Measurements from ENCODE around the gene MAPRE2.

GRCh38 chr18:35136248-35136647, 95.0 kb downstream of the MAPRE2 start:
- no peak for TF ChIP-seq SP1 (IDR thresholded peaks at IDR 0.05)
- TF ChIP-seq SP1 (CRISPR knock-in tag; IDR thresholded peaks at IDR 0.05): no peak
- TF ChIP-seq FOSL1 (CRISPR knock-in tag; IDR thresholded peaks at IDR 0.05; ENCODE audit: borderline replicate concordance): no peak
- no peak for TF ChIP-seq ATF7 (IDR thresholded peaks at IDR 0.05)
- no peak for TF ChIP-seq ATF7 (CRISPR knock-in tag; IDR thresholded peaks at IDR 0.05)

All from HepG2 (cell line).